ENCODE measurements around the gene SSU72.

DNA sequence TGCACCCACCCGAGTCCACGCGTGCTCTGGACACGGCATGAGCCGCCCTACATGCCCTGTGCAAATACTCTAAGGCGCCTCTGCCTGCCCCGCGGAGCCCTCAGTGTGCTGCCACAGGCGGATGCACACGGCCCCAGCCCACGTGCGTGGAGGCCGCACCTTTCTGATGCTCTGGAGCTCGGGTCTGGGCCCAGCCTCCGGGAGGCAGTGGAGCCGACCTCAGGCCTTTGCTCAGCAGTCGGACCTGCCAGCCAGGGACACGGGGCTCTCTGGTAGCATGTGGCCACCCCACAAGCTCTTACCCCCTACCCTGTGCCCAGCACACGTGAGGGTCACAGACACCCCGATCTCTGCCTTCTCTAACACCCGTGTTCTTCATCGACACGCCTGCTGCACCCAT lies 36.3 kb downstream of the SSU72 start:
- TF ChIP-seq, protein P1, sequence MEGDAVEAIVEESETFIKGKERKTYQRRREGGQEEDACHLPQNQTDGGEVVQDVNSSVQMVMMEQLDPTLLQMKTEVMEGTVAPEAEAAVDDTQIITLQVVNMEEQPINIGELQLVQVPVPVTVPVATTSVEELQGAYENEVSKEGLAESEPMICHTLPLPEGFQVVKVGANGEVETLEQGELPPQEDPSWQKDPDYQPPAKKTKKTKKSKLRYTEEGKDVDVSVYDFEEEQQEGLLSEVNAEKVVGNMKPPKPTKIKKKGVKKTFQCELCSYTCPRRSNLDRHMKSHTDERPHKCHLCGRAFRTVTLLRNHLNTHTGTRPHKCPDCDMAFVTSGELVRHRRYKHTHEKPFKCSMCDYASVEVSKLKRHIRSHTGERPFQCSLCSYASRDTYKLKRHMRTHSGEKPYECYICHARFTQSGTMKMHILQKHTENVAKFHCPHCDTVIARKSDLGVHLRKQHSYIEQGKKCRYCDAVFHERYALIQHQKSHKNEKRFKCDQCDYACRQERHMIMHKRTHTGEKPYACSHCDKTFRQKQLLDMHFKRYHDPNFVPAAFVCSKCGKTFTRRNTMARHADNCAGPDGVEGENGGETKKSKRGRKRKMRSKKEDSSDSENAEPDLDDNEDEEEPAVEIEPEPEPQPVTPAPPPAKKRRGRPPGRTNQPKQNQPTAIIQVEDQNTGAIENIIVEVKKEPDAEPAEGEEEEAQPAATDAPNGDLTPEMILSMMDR (IDR thresholded peaks at IDR 0.05) = no peak
- TF ChIP-seq POLR2A (IDR thresholded peaks at IDR 0.05) = no peak

Data from uterus (tissue), 2 donors.